ENCODE results near the gene MAML1.

The MAML1 gene

GRCh38 chr5:179804555-179804947 is 71.9 kb downstream of the MAML1 start:
- peaks cover 8% of the 10 kb centered on the region for H3K4me1 ChIP-seq
- no peaks in the 10 kb centered on the region for H3K27me3 ChIP-seq (ENCODE audit: low read depth)
- H3K9me3 ChIP-seq, result no peaks in the 10 kb centered on the region
- in situ Hi-C loops (cut with MboI; ENCODE audit: low sequenced_read_pairs), result no loop called here
- H3K4me3 ChIP-seq, result peak overlapping the region; percentile 75
- DNase-seq (ENCODE audit: low spot score in 2 of 2), result no peak
- peaks cover 26% of the 10 kb centered on the region for H3K36me3 ChIP-seq (replicated peaks)

- peaks cover 20% of the 10 kb centered on the region for H3K36me3 ChIP-seq (replicated peaks)
- no peaks in the 10 kb centered on the region for H3K27me3 ChIP-seq (ENCODE audit: low read depth)
- H3K4me3 ChIP-seq, result peak overlapping the region; percentile 75
- in situ Hi-C loops (cut with MboI; ENCODE audit: low sequenced_read_pairs), result no loop called here
- DNase-seq (ENCODE audit: low spot score in 2 of 2), result no peak
- peaks cover 8% of the 10 kb centered on the region for H3K4me1 ChIP-seq
- no peaks in the 10 kb centered on the region for H3K9me3 ChIP-seq
These were observed 72.5 kb downstream of the MAML1 start for GRCh38 chr5:179805070-179805528.

DNA sequence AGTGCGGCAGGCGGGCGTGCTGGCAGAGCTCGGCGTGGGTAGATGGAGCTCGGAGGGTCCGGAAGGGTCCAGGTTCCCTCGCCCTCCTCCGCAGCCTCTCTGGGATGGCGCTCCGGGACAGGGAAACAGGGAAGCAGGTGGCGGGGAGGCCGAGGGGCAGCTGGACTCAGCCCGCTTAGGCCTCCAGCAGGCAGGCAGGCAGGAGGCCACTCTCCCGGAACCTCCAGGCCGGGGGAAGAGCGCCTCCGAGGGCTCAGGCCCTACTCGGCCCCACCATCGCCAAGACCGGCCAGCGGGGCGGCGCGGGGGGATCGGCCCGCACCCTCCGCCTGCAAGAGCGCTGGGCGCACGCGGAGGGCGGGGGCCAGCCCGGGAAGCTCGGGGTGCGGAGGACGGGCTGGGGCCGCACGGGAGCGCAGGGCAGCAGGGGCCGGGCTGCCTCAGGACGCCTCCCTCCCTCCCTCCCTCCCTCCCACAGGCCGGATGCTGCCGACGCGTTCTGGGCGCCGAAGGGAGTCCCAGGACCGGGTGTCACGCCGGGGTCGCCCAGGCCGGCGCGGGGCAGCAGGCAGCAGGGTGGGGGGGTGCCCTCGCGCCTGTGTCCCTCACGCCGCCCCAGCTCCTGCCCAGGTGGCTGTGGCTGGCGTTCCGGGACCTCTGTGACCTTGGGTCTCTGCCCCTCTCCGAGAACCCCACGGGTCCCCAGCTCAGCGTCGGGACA is 73.1 kb downstream of the MAML1 start:
- peaks cover 8% of the 10 kb centered on the region for H3K4me1 ChIP-seq
- H3K36me3 ChIP-seq (replicated peaks), result peaks cover 17% of the 10 kb centered on the region
- peak in 1 of 2 experiments; percentile 36 for DNase-seq (ENCODE audit: low spot score in 2 of 2)
- no peaks in the 10 kb centered on the region for H3K9me3 ChIP-seq
- peak overlapping the region; percentile 75 for H3K4me3 ChIP-seq
- in situ Hi-C loops (cut with MboI; ENCODE audit: low sequenced_read_pairs), result no loop called here
- H3K27me3 ChIP-seq (ENCODE audit: low read depth), result no peaks in the 10 kb centered on the region

DNA sequence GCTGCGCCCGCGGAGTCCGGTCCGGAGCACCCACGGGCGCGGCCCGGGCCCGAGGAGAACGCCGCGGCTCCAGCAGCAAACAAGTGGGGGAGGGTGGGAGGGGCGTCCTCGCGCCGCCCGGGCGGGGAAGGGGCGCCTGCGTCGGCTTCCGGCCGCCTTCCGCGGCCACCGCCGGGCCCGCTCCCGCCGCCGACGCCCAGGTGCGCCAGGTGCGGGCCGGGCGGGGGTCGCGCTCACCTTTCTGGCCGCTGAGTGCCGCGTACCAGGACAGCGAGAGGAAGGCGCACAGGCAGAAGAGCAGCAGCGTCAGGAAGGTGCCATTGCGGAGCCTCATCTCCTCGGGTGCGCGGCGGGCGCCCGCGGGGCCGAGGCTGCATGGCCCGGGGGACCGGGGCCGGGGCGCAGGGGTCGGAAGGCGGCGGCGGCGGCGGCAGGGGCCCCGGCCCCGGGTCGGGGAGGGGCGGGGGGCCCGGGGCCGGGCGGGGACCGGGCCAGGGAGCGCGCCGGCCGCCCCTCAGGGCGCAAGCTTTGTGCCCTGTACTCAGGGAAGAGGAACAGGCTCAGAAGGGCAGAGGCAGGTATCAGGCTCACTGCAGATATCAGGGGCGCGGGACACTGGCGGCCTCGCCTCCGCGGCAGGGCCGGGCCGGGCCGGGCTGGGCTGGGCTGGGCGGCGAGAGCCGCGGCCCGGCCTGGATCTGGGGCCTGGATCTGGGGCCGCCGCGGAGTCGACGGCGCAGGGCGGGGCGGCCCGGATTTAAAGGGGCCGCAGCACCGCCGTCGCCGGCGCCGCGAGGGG is 73.8 kb downstream of the MAML1 start, which contains the start of gene MGAT4B:
Gene MGAT4B (minus strand): TSS at position 617 of the 799 bp plus-strand sequence. CDS start 283 bp downstream, at position 334.
- Histone ChIP-seq H3K36me3 (replicated peaks) (peaks cover 10% of the 10 kb centered on the region), H3K27me3 (ENCODE audit: low read depth) (no peaks in the 10 kb centered on the region), H3K4me3 (peak within 1 kb of the TSS; percentile 75), H3K4me1 (peaks cover 8% of the 10 kb centered on the region), H3K9me3 (no peaks in the 10 kb centered on the region)
- in situ Hi-C loops (cut with MboI; ENCODE audit: low sequenced_read_pairs), result no loop called here
- peak; percentile 50 to 75 for DNase-seq (ENCODE audit: low spot score in 2 of 2)

- H3K36me3 ChIP-seq (replicated peaks), result peaks cover 36% of the 10 kb centered on the region
- DNase-seq (ENCODE audit: low spot score in 2 of 2), result no peak
These were observed 79.7 kb downstream of the MAML1 start for GRCh38 chr5:179812135-179812825.

DNA sequence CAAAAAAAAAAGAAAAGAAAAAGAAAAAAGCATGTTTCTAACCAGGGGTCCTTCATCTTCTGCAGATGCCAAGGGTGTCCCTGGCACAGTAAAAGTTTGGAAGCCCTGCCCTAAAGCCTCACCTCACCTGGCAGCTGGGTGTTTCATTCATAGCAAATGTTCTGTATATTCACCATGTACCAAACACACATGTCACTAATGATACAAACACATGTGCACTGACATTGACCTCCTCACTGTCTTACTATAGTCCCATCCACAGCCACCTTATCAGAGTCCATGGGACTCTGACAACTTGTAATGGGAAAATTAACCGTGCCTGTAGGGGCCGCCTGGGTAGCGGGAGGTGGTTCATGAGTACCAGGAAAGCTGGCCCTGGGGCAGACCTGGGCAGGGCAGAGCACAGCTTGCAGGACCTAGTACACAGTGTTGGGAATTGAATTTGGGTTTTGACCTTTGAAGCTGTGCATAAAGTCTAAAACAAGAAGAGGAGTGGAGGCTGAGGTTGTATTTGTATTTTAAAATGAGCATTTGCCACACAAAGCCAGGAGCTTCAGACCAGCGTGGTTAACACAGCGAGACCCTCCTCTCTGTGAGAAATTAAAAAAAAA is 80.5 kb downstream of the MAML1 start:
- no peak overlapping the region for H3K4me3 ChIP-seq

More at GRCh38 chr5:179812135-179812825, 79.7 kb downstream of the MAML1 start:
- no peaks in the 10 kb centered on the region for H3K27me3 ChIP-seq (ENCODE audit: low read depth)
- H3K9me3 ChIP-seq, result no peaks in the 10 kb centered on the region
- in situ Hi-C loops (cut with MboI; ENCODE audit: low sequenced_read_pairs), result no loop called here
- H3K4me3 ChIP-seq, result no peak overlapping the region
- H3K4me1 ChIP-seq, result peaks cover 3% of the 10 kb centered on the region; the same call in 1 of the 2 replicates

GRCh38 chr5:179814090-179814489 is 81.5 kb downstream of the MAML1 start:
- Histone ChIP-seq H3K9me3 (no peaks in the 10 kb centered on the region), H3K4me1 (peaks cover 10% of the 10 kb centered on the region), H3K27me3 (ENCODE audit: low read depth) (no peaks in the 10 kb centered on the region), H3K36me3 (replicated peaks) (peaks cover 36% of the 10 kb centered on the region), H3K4me3 (no peak overlapping the region)
- in situ Hi-C loops (cut with MboI; ENCODE audit: low sequenced_read_pairs), result no loop called here
- DNase-seq (ENCODE audit: low spot score in 2 of 2), result no peak

More for the DNA sequence above, 80.5 kb downstream of the MAML1 start:
- H3K27me3 ChIP-seq (ENCODE audit: low read depth), result no peaks in the 10 kb centered on the region
- H3K9me3 ChIP-seq, result no peaks in the 10 kb centered on the region
- peaks cover 36% of the 10 kb centered on the region for H3K36me3 ChIP-seq (replicated peaks)
- no peak for DNase-seq (ENCODE audit: low spot score in 2 of 2)
- peaks cover 3% of the 10 kb centered on the region for H3K4me1 ChIP-seq
- in situ Hi-C loops (cut with MboI; ENCODE audit: low sequenced_read_pairs), result no loop called here

- in situ Hi-C loops (cut with MboI; ENCODE audit: low sequenced_read_pairs), result no loop called here
- no peak overlapping the region for H3K4me3 ChIP-seq
- H3K36me3 ChIP-seq (replicated peaks), result peaks cover 44% of the 10 kb centered on the region
- H3K9me3 ChIP-seq, result no peaks in the 10 kb centered on the region
- H3K4me1 ChIP-seq, result peaks cover 25% of the 10 kb centered on the region
- no peak for DNase-seq (ENCODE audit: low spot score in 2 of 2)
- H3K27me3 ChIP-seq (ENCODE audit: low read depth), result no peaks in the 10 kb centered on the region
These were observed 83.0 kb downstream of the MAML1 start for GRCh38 chr5:179815491-179816249.

DNA sequence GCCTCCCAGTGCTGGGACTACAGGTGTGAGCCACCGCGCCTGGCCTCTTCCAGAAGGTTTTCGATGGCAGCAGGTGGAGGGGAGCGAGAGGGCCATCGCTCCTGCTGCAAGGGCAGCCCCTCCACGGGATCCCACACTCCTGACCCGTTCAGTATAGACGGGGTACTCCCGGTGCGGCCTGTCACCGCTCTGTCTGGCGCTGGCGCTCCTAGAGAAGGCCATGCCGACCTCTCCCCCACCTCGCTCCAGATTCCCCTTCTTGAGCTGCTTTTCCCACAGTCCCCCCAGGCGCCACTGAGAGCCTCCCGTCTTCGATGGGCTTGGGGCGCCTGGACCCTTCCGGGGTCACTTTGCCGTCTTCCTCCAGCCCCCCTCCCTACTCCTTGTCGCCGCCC is 83.8 kb downstream of the MAML1 start:
- in situ Hi-C loops (cut with MboI; ENCODE audit: low sequenced_read_pairs), result no loop called here
- Histone ChIP-seq H3K9me3 (no peaks in the 10 kb centered on the region), H3K27me3 (ENCODE audit: low read depth) (no peaks in the 10 kb centered on the region), H3K36me3 (replicated peaks) (peaks cover 43% of the 10 kb centered on the region), H3K4me3 (no peak overlapping the region), H3K4me1 (peaks cover 25% of the 10 kb centered on the region)
- DNase-seq (ENCODE audit: low spot score in 2 of 2), result no peak

DNA sequence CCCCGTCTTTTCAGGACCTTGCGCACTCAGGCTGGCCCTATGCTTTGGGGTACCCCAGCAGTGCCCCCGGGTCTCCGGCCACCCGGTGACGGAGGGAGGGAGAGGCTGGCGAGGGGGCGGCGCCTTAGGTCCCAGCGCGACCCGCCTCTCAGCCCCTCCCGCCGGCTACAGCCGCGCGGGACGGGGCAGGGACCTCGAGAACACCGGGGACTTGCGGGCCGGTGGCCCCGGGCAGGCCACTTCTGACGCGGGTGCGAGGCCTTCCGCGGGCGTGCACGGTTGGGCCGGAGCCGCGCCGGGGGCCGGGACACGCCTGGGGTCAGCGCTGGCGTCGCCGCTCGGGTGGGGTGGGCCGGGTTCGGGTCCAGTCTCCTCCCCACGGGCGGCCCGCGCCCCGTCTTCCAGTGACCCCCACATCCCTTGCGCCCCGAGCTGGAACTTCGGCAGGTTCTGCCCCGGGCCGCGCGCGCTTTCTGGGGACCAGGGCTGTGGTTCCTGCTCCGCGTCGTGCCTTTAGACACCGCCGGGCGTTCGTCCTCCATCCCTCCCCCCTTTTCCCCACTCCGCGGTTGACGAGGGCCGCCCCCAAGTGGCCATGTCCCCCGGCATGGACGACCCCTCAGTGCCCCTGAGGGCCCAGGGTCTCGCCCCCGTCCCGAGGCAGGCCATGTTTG is 84.3 kb downstream of the MAML1 start:
- in situ Hi-C loops (cut with MboI; ENCODE audit: low sequenced_read_pairs), result no loop called here
- H3K4me3 ChIP-seq, result no peak overlapping the region
- H3K4me1 ChIP-seq, result peaks cover 27% of the 10 kb centered on the region
- H3K9me3 ChIP-seq, result no peaks in the 10 kb centered on the region
- H3K36me3 ChIP-seq (replicated peaks), result peaks cover 38% of the 10 kb centered on the region
- DNase-seq (ENCODE audit: low spot score in 2 of 2), result no peak
- no peaks in the 10 kb centered on the region for H3K27me3 ChIP-seq (ENCODE audit: low read depth)

DNA sequence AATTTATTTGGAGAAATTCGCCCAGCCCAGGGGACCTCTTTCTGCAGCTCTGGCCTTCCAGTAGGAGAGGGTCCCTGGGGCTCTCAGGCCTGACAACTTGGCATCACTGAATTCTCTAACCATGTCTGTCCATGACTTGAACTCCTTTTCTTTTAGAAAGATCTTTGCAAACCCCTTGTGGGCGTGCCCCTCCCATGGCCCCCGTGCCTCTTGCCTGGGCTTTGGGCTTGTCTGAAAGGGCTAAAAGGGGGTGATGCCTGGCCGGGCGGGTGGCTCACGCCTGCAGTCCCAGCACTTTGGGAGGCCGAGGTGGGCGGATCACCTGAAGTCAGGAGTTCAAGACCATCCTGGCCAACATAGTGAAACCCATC is 84.8 kb downstream of the MAML1 start:
- in situ Hi-C loops (cut with MboI; ENCODE audit: low sequenced_read_pairs), result no loop called here
- no peak for DNase-seq (ENCODE audit: low spot score in 2 of 2)
- no peaks in the 10 kb centered on the region for H3K9me3 ChIP-seq
- H3K4me3 ChIP-seq, result no peak overlapping the region
- peaks cover 32% of the 10 kb centered on the region for H3K4me1 ChIP-seq
- no peaks in the 10 kb centered on the region for H3K27me3 ChIP-seq (ENCODE audit: low read depth)
- H3K36me3 ChIP-seq (replicated peaks), result peaks cover 38% of the 10 kb centered on the region

- peaks cover 34% of the 10 kb centered on the region for H3K4me1 ChIP-seq
- no peak for DNase-seq (ENCODE audit: low spot score in 2 of 2)
- in situ Hi-C loops (cut with MboI; ENCODE audit: low sequenced_read_pairs), result no loop called here
- H3K9me3 ChIP-seq, result no peaks in the 10 kb centered on the region
- H3K4me3 ChIP-seq, result peak overlapping the region; percentile 7; the same call in 1 of the 2 replicates
- no peaks in the 10 kb centered on the region for H3K27me3 ChIP-seq (ENCODE audit: low read depth)
- H3K36me3 ChIP-seq (replicated peaks), result peaks cover 38% of the 10 kb centered on the region
These were observed 85.5 kb downstream of the MAML1 start for GRCh38 chr5:179817890-179818745.
